GM18502 (cell line): ENCODE data around the gene RAPGEF2.
"Not testable (repeated sequence)": the region's sequence is repeated elsewhere in the genome, so short reads cannot be mapped to it uniquely, and the experiment has no call there.

Experiments used
- ATAC-seq: cut with Tn5 transposase; IDR thresholded peaks from one replicate; pipeline ENCODE4 v1.9.1; 2021; ENCODE audit warnings: mild to moderate bottlenecking; ENCODE audit not compliant: unreplicated experiment, poor library complexity

The RAPGEF2 gene

DNA sequence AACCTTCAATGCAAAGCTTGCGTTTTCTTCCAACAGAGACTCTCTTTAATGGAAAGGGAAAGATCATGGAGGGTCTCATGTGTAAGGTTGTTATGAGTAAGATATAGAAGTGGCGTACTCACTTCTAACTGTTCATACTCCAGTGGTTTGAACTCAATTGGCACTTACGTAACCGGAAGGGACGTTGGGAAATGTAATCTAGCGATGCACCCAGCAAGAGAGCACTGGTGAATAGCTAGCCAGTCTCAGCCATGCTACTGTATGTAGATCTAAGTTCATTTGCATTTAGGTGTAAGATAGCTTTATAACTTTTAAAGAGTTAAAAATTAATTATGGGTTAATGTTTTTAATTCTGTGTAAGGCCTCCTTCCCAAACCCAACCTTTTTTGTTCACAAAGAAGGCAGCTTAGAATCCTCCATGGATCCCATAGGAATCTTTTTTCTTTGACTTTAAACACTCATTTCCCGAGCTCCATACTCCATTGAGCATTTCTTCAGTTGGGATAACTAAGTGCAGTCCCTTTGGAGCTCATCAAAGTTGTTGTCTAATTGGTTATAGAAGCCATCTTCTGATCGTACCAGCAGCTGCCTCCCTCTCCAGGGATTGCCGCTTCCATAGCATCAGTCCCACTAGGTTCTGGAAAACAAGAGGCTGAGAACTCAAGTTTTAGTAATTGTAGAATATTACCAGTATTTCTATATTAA lies 191.1 kb downstream of the RAPGEF2 start:
- ATAC-seq, result no peak

- no peak for ATAC-seq
Measured at GRCh38 chr4:159296061-159296460, 193.2 kb downstream of the RAPGEF2 start.

- no peak for ATAC-seq
Measured at GRCh38 chr4:159297091-159297490, 194.2 kb downstream of the RAPGEF2 start.

- peak; percentile 71 for ATAC-seq
Measured at GRCh38 chr4:159298502-159298901, 195.6 kb downstream of the RAPGEF2 start.

DNA sequence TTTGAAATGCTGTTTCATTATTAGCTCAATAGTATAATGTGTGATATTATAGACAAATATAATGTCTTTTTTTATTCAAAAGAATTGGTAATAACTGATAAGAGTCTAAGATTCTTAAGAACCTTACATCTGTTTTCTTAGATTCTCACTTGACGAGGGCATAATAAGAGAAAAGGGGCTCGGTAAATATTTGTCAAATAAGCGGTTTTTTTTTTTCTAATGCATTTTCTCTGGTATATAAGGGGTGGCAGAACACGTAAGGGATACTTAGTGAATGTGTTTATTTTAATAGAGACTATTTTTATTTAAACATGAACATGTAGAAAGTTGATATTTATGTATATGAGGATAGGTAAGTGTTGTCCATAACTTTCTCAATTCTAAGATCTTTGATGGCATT lies 200.6 kb downstream of the RAPGEF2 start:
- ATAC-seq, result no peak

DNA sequence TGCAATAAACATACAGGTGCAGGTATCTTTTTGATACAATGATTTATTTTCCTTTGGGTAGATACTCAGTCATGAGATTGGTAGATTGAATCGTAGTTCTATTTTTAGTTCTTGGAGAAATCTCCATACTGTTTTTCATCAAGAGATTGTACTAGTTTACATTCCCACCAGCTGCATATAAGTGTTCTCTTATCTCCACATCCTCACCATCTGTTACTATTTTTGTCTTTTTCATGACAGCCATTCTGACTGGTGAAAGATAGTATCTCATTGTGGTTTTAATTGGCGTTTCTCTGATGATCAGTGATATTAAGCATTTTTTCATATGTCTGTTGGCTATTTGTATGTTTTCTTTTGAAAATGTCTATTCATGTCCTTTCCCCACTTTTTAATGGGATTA lies 202.2 kb downstream of the RAPGEF2 start:
- ATAC-seq, result no peak

DNA sequence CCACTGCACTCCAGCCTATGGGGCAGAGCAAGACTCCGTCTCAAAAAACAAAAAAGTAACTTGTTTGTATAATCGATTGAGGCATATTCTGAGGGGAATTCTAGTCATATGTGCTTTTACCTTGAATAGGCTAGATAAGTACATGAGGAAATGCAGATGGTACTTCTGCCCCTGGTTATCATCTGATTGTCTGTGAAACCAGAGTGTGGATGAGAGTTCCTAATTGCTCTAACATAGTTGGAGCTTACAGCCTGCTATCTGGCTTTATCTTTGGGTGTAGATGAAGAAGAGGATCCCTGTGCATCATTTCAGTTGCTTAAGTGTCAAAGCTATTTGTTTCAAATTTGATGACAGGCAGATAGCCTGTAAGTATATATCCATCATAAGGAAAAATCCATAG lies 205.1 kb downstream of the RAPGEF2 start:
- ATAC-seq, result no peak

DNA sequence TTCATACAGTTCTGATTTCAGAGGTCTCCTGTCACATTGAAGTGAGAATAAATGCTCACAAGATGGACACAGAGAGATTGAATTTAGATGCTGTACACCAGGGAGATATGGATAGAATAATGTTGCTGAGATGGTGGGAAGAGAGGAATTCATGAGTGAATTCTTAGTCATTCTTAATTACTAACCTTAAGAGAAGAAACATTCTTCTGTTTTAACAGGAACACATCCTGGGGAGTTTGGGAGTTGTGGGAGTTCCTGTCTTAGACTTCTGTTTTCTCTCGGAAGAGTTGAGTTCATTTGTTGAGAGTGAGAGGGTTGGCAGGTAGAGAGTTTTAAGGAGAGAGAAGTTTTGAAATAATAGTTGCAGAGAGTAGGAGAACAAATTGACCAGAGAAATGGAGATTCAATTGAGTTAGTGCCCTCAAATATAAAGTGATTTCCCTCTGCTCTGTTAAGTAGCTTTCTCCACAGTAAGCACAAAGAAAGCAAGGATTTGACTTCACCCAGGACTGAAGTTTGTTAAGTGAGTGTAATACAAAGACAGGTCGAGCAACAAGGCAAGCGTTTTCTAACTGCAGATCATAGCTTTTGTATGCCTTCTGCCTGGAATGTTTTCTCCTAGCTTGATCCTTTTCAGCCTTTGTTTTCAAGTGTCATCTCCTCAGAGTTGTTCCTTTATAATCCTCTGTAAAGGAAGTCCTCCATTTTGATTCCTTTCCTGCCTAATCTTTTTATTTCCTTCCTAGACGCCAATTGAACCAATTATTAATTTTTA lies 205.9 kb downstream of the RAPGEF2 start:
- no peak for ATAC-seq

GRCh38 chr4:159312236-159312635 lies 209.4 kb downstream of the RAPGEF2 start:
- no peak for ATAC-seq

DNA sequence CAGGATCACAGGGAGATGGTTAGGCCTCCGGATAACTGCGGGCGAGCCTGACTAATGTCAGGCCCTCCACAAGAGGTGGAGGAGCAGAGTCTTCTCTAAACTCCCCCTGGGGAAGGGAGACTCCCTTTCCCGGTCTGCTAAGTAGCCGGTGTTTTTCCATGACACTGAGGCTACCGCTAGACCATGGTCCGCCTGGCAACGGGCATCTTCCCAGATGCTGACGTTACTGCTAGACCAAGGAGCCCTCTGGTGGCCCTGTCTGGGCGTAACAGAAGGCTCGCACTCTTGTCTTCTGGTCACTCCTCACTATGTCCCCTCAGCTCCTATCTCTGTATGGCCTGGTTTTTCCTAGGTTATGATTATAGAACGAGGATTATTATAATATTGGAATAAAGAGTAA lies 213.0 kb downstream of the RAPGEF2 start:
- not testable (repeated sequence) for ATAC-seq

GRCh38 chr4:159317203-159317602 lies 214.3 kb downstream of the RAPGEF2 start:
- ATAC-seq, result no peak

- ATAC-seq, result no peak
Measured at GRCh38 chr4:159319027-159319426, 216.1 kb downstream of the RAPGEF2 start.

DNA sequence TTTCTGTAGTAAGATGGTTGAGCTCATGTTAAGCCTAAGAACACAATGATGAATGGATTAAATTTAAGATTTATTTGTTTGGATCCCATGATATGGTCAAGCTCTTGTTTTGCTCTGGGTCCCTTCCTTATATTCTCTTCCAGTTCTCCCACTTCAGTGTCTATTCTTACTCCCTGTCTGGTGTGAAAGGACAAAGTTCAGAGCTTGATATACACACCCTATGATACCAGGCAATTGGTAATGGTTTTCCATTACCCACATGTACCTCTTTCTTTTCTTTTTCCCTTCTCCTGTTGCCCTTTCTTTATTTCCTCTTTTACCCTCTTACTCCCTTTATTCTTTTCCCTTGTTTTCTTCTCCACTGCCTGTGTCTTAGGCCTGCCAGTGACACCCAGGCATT lies 223.6 kb downstream of the RAPGEF2 start:
- no peak for ATAC-seq

DNA sequence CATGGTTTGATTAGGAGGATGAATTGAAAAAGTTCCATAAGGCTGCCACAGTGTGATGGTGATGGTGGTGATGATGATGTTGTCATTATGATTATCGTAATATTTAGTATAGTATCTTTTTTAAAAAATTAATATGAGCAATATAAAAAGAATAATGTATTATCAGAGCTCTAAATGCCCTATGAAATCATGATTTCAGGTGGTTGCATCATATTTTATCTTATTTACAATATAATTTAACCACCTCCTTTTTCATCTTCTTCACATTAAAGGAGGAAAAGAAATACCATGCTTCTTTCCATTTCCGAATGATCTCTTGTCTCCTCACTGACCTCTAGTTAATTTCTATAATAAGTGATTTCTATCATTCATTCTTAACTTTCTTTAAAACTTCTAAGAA lies 225.9 kb downstream of the RAPGEF2 start:
- no peak for ATAC-seq

DNA sequence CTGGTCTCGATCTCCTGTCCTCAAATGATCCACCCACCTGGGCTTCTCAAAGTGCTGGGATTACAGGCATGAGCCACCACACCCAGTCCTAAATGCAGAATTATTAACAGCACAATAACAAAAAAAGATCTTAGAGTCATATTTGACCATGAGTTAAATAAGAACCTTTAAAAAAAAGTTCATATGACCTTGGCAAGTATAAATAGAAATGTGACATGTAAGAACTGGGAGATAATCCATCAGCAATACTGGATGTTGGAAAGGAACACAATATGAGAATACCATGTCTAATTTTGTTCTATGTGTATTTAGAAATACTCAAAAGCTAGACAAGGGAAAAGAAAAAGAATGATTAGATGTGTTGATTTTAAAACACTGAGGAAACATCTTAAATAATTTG lies 231.6 kb downstream of the RAPGEF2 start:
- no peak for ATAC-seq

- ATAC-seq, result no peak
Measured at GRCh38 chr4:159337041-159337440, 234.2 kb downstream of the RAPGEF2 start.

GRCh38 chr4:159341522-159341921 lies 238.6 kb downstream of the RAPGEF2 start:
- no peak for ATAC-seq

DNA sequence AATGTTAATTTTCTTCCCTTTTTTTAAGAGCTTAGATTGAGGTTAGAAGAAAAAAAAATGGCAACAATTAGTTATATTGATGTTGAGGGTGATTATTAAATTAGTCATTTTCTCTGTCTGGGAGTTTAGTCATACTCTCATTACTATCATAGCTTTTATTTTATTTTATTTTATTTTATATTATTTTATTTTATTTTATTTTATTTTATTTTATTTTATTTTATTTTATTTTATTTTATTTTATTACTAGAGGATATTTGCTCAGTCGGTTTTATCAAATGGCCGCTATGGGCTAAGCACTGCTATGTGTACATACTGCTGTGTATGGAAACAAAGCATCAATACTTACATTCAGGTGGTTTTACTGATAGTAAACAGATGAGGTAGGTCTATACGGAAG lies 239.5 kb downstream of the RAPGEF2 start:
- ATAC-seq, result no peak

DNA sequence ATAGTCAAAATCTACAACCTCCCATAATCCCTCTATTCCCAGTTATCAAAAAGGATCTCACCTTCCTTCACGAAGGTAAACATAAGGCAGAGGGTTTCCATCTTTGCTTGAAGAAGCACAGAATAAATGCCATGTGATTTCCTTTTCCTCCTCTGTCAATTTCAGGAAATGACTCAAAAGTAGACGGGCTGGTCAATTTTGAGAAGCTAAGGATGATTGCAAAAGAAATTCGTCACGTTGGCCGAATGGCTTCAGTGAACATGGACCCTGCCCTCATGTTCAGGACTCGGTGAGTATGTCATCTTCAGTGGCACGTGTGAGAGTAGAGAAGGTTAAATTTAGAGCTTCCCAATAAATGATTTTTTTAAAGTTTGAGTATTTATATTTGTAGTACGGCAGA lies 240.2 kb downstream of the RAPGEF2 start:
- no peak for ATAC-seq

DNA sequence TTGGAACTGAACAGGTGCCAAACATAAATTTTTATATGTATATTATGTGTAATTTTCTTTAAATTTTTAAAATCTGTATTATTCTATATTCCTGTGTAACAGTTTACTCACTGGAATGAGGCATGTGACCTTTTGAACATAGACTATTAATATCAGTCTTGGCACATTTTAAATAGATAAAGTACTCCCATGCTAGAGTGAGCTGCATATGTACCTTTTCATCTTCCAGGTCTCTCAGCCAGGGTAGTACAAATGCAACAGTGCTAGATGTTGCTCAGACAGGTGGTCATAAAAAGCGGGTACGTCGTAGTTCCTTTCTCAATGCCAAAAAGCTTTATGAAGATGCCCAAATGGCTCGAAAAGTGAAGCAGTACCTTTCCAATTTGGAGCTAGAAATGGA lies 242.0 kb downstream of the RAPGEF2 start:
- ATAC-seq, result no peak

- no peak for ATAC-seq
Measured at GRCh38 chr4:159346681-159347080, 243.8 kb downstream of the RAPGEF2 start.

- no peak for ATAC-seq
Measured at GRCh38 chr4:159347813-159348212, 244.9 kb downstream of the RAPGEF2 start.
